DLD1 (cell line): ENCODE data around the gene GINS2.

ENCODE experiments used
- in situ Hi-C: cut with HindIII; loops from 2 replicates; pipeline ENCODE4 v1.10.0; 2017; ENCODE audit warnings: low sequenced_read_pairs

Gene GINS2

GRCh38 chr16:85668676-85669424, 19.9 kb downstream of the GINS2 start:
- in situ Hi-C loops, result no loop called here

DNA sequence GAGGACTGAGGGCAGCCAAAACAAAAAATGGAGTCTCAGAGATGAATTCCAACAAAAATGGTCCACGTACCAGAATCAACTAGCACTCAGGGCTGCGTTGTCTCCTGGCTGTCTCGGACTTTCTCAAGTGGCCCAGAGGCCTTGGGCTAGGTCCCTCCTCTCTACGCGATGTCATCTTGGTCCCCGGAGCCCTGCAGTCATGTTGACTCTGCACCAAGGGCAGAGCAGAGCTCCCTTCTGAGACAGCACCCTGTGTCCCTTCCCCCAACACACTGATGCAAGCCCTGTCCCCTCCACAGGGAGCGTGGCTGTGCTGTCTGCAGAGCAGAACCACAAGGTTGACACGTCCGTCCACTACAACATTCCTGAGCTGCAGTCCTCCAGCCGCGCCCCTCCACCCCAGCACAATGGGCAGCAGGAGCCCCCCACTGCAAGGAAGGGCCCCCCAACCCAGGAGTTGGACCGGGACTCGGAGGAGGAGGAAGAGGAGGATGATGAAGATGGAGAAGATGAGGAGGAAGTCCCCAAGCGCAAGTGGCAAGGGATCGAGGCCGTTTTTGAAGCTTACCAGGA, 20.8 kb downstream of the GINS2 start:
- in situ Hi-C loops, result no loop called here

GRCh38 chr16:85667261-85667660, 21.5 kb downstream of the GINS2 start:
- in situ Hi-C loops, result no loop called here

DNA sequence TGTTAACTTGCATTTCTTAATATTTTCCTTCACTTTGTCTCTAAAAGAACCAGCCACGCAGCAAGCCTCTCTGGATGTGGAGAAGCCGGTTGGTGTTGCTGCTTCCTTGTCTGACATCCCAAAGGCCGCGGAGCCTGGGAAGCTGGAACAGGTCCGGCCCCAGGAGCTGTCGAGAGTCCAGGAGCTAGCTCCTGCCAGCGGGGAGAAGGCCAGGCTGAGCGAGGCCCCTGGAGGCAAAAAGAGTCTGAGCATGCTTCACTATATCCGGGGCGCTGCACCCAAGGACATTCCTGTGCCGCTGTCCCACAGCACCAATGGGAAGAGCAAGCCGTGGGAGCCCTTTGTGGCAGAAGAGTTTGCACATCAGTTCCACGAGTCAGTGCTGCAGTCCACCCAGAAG, 22.8 kb downstream of the GINS2 start:
- in situ Hi-C loops, result no loop called here

- in situ Hi-C loops, result no loop called here
These were observed 23.4 kb downstream of the GINS2 start for GRCh38 chr16:85665373-85665740.

- in situ Hi-C loops, result no loop called here
These were observed 24.0 kb downstream of the GINS2 start for GRCh38 chr16:85664580-85665372.

GRCh38 chr16:85663891-85664321, 24.8 kb downstream of the GINS2 start:
- in situ Hi-C loops, result no loop called here

DNA sequence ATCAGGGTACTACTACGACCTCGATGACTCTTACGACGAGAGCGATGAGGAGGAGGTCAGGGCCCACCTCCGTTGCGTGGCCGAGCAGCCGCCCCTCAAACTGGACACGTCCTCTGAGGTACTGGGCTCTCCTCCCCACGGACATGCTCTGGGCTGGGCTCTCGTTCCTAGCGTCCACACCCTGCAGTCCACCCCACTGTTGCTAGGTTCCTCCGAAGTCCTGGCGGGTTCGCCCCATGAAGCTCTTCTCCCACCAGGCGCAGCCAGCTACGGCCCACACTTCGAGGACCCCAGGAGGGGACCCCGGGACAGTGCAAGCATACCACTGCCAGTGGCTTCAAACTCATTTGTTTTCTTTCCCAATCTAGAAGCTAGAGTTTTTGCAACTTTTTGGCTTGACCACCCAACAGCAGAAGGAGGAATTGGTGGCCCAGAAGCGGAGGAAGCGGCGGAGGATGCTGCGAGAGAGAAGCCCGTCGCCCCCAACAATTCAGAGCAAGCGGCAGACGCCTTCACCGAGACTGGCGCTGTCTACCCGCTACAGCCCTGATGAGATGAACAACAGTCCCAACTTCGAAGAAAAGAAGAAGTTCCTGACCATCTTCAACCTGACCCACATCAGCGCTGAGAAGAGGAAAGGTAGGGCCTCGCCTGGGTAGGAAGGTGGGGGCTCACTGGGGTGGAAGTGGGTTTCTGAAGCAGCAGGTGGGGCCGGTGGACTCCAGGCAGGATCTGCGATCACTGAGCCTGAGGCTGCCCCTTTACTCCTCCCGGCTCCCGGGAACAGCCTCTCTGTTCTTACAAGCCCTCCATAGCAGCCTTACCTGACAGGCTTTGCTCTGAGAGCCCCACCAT, 25.6 kb downstream of the GINS2 start:
- in situ Hi-C loops, result no loop called here

DNA sequence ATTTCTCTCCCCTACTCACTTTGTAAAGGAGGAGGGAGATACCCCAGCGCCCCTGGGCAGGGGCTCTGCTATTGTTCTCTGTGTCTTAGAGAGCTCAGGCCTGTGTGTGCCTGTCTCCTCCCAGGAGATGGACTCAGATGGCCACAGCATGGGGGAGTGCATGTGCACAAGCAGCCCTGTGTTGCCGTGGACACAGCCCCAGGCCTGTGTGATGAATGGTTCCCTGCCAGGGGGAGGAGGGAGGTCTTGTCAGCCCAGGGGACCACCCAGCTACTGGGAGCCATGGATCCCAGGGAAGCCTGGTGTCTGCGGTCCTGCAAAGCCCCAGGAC, 26.3 kb downstream of the GINS2 start:
- in situ Hi-C loops, result no loop called here

- in situ Hi-C loops, result no loop called here
These were observed 26.8 kb downstream of the GINS2 start for GRCh38 chr16:85661740-85662481.

- in situ Hi-C loops, result no loop called here
These were observed 27.7 kb downstream of the GINS2 start for GRCh38 chr16:85660843-85661739.

- in situ Hi-C loops, result no loop called here
These were observed 28.8 kb downstream of the GINS2 start for GRCh38 chr16:85659805-85660511.

GRCh38 chr16:85659336-85659735, 29.4 kb downstream of the GINS2 start:
- in situ Hi-C loops, result no loop called here

DNA sequence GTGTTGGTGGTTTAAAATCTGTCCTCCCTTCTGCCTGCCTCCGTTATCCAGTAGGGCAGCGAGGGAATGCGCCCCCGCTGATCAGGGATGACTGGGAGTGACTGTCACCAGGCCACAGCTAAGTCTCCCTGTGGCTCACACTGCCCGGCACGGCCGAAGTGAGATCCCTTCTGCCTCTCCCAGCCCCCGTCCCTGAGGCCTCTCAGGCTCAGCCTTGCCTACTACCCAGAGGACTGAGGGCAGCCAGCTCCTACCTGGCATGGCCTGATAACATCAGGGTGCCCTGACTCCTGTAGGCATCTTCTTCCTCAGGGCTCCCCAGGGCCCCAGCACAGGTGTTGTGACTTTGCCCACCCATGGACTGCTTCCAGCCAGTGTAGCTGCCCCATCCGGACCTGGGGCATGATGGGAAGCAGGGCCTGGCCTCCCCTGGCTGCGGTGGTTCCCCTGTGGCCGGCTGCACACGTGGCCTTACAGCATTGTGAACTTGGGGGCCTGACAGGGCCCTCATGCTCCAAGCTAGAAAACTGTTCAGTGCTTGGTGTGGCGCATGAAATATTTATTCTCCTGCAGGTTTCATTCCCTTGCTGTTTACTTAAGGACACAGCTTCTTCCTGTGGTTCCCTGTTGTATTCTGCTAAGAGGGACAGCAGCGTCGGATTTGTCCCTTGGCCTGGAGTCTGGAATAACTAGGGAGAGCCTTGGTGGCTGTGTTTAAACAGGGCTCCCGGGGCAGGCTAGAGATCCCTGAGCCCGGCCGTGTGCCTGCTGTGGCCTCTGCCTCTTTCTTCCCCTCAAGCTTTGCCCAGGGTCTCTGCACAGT, 30.0 kb downstream of the GINS2 start:
- in situ Hi-C loops, result no loop called here

DNA sequence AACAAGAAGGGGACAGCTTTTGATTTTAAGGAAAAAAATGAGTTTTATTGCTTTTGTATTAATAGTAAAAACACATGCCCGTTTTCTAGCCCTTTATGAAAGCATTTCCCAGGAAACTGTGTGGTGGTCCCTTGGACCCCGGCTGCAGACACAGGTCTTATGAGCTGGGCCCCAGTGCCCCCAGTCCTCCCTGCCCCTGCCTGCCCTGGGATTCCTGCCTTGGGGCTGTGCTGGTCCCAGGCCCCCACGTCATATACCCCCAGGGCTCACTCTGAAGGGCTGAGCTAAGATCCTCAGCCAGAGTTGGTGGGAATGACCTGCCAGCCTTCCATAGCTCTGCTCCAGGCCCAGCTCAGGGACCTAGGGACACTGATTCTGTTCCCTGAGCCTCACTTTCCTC, 30.8 kb downstream of the GINS2 start:
- in situ Hi-C loops, result no loop called here

GRCh38 chr16:85657267-85657650, 31.5 kb downstream of the GINS2 start:
- in situ Hi-C loops, result no loop called here

- in situ Hi-C loops, result no loop called here
These were observed 32.1 kb downstream of the GINS2 start for GRCh38 chr16:85656351-85657266.
